Spleen (tissue), 7 donors: ENCODE data around the gene CEMIP.

Experiments
- CTCF ChIP-seq, 11 experiments: fragments of 200-600 bp in 7 of 11; fragments of 450-650 bp in 4 of 11; sonication (generic) in 4 of 11; IDR thresholded peaks in 8 of 11; conservative IDR thresholded peaks in 3 of 11; 1 replicate in 7 of 11; 2 replicates in 4 of 11; pipeline versions ENCODE4 v1.4.0 to v1.8.0; 2016 to 2021; ENCODE audit warnings: antibody characterized with exemption in 11 of 11, inconsistent platforms in 4 of 11, mild to moderate bottlenecking in 1 of 11
- POLR2A ChIP-seq, 3 donors: fragments of 450-650 bp; IDR thresholded peaks; one replicate each; pipeline ENCODE4 v1.5.1; 2017; ENCODE audit warnings: antibody characterized with exemption in 3 of 3, mild to moderate bottlenecking in 1 of 3
- POLR2AphosphoS5 ChIP-seq, 3 donors: sonication (generic); formaldehyde crosslinking; IDR thresholded peaks; one replicate each; pipeline ENCODE4 v1.5.1; 2017; ENCODE audit warnings: antibody characterized with exemption in 3 of 3
- donor health status: DM: no; HTN: no; CAD: no; lungs with moderate emphysema.
- donor health status: DM: no; HTN: no; CAD: no.
- donor health status: DM: no; HTN: no; CAD: no.

- TF ChIP-seq POLR2A (IDR thresholded peaks at IDR 0.05) (no peak), CTCF (IDR thresholded peaks at IDR 0.05 in 8 of 11, conservative IDR thresholded peaks at IDR 0.05 in 3 of 11) (no peak), POLR2AphosphoS5 (IDR thresholded peaks at IDR 0.05) (no peak)
Measured at GRCh38 chr15:80834402-80834801, 55.2 kb downstream of the CEMIP start.
